ENCODE measurements around the gene DCUN1D2.
"Not testable (repeated sequence)": the region's sequence is repeated elsewhere in the genome, so short reads cannot be mapped to it uniquely, and the experiment has no call there.

DCUN1D2 gene

GRCh38 chr13:113489171-113489548 is 1.4 kb downstream of the DCUN1D2 start:
- H3K27me3 Mint-ChIP-seq: no peaks in the 10 kb centered on the region
- ATAC-seq: no peak
- H3K9me3 Mint-ChIP-seq: no peaks in the 10 kb centered on the region
- H3K4me1 Mint-ChIP-seq: peaks cover 45% of the 10 kb centered on the region
- H3K36me3 Mint-ChIP-seq (ENCODE audit: low read depth): peaks cover 8% of the 10 kb centered on the region
- H3K27ac Mint-ChIP-seq: no peak overlapping the region
- DNase-seq: no peak
- H3K4me3 Mint-ChIP-seq: peak overlapping the region; percentile 86

- ATAC-seq (no peak), DNase-seq (no peak)
- H3K4me3 Mint-ChIP-seq: no peak overlapping the region
- no peak overlapping the region for H3K27ac Mint-ChIP-seq
- no peaks in the 10 kb centered on the region for H3K27me3 Mint-ChIP-seq
- peaks cover 37% of the 10 kb centered on the region for H3K4me1 Mint-ChIP-seq
- H3K36me3 Mint-ChIP-seq (ENCODE audit: low read depth): peaks cover 10% of the 10 kb centered on the region
- no peaks in the 10 kb centered on the region for H3K9me3 Mint-ChIP-seq
These were observed 2.2 kb downstream of the DCUN1D2 start for GRCh38 chr13:113488283-113488682.

- Mint-ChIP-seq H3K27ac (no peak overlapping the region), H3K27me3 (no peaks in the 10 kb centered on the region), H3K4me3 (no peak overlapping the region), H3K4me1 (peaks cover 27% of the 10 kb centered on the region), H3K36me3 (ENCODE audit: low read depth) (peaks cover 13% of the 10 kb centered on the region), H3K9me3 (no peaks in the 10 kb centered on the region)
- DNase-seq: no peak
- ATAC-seq: no peak
These were observed 3.8 kb downstream of the DCUN1D2 start for GRCh38 chr13:113486698-113487097.

- H3K27ac Mint-ChIP-seq: no peak overlapping the region
- H3K27me3 Mint-ChIP-seq: no peaks in the 10 kb centered on the region
- no peak for DNase-seq
- ATAC-seq: no peak
- no peak overlapping the region for H3K4me3 Mint-ChIP-seq
- peaks cover 13% of the 10 kb centered on the region for H3K36me3 Mint-ChIP-seq (ENCODE audit: low read depth)
- H3K9me3 Mint-ChIP-seq: no peaks in the 10 kb centered on the region
- peaks cover 26% of the 10 kb centered on the region for H3K4me1 Mint-ChIP-seq
These were observed 5.0 kb downstream of the DCUN1D2 start for GRCh38 chr13:113485545-113485944.

GRCh38 chr13:113483504-113484293 is 6.8 kb downstream of the DCUN1D2 start:
- no peaks in the 10 kb centered on the region for H3K27me3 Mint-ChIP-seq
- DNase-seq: no peak
- H3K4me3 Mint-ChIP-seq: no peak overlapping the region
- H3K4me1 Mint-ChIP-seq: peaks cover 13% of the 10 kb centered on the region
- no peak overlapping the region for H3K27ac Mint-ChIP-seq
- H3K36me3 Mint-ChIP-seq (ENCODE audit: low read depth): peaks cover 21% of the 10 kb centered on the region
- no peak for ATAC-seq
- H3K9me3 Mint-ChIP-seq: no peaks in the 10 kb centered on the region

- Mint-ChIP-seq H3K9me3 (no peaks in the 10 kb centered on the region), H3K4me3 (no peak overlapping the region), H3K27me3 (no peaks in the 10 kb centered on the region), H3K4me1 (peaks cover 8% of the 10 kb centered on the region), H3K27ac (no peak overlapping the region), H3K36me3 (ENCODE audit: low read depth) (peaks cover 27% of the 10 kb centered on the region)
- no peak for DNase-seq
- ATAC-seq: no peak
These were observed 7.4 kb downstream of the DCUN1D2 start for GRCh38 chr13:113483081-113483480.

- Mint-ChIP-seq H3K36me3 (ENCODE audit: low read depth) (peaks cover 41% of the 10 kb centered on the region), H3K4me3 (no peak overlapping the region), H3K4me1 (no peaks in the 10 kb centered on the region), H3K27me3 (no peaks in the 10 kb centered on the region), H3K27ac (no peak overlapping the region), H3K9me3 (no peaks in the 10 kb centered on the region)
- ATAC-seq: no peak
- DNase-seq: no peak
These were observed 11.3 kb downstream of the DCUN1D2 start for GRCh38 chr13:113479179-113479578.

- Mint-ChIP-seq H3K27ac (no peak overlapping the region), H3K4me1 (no peaks in the 10 kb centered on the region), H3K36me3 (ENCODE audit: low read depth) (peaks cover 41% of the 10 kb centered on the region), H3K9me3 (no peaks in the 10 kb centered on the region), H3K27me3 (no peaks in the 10 kb centered on the region), H3K4me3 (no peak overlapping the region)
- ATAC-seq: no peak
- no peak for DNase-seq
These were observed 12.8 kb downstream of the DCUN1D2 start for GRCh38 chr13:113477724-113478123.

GRCh38 chr13:113476811-113477210 is 13.7 kb downstream of the DCUN1D2 start:
- H3K27ac Mint-ChIP-seq: no peak overlapping the region
- H3K27me3 Mint-ChIP-seq: no peaks in the 10 kb centered on the region

GRCh38 chr13:113475911-113476310 is 14.6 kb downstream of the DCUN1D2 start:
- Mint-ChIP-seq H3K27me3 (no peaks in the 10 kb centered on the region), H3K27ac (no peak overlapping the region), H3K36me3 (ENCODE audit: low read depth) (peaks cover 43% of the 10 kb centered on the region), H3K9me3 (no peaks in the 10 kb centered on the region), H3K4me3 (no peak overlapping the region), H3K4me1 (no peaks in the 10 kb centered on the region)
- ATAC-seq (no peak), DNase-seq (no peak)

More at GRCh38 chr13:113476811-113477210, 13.7 kb downstream of the DCUN1D2 start:
- ATAC-seq (no peak), DNase-seq (no peak)
- Mint-ChIP-seq H3K4me3 (no peak overlapping the region), H3K36me3 (ENCODE audit: low read depth) (peaks cover 38% of the 10 kb centered on the region), H3K4me1 (no peaks in the 10 kb centered on the region), H3K9me3 (no peaks in the 10 kb centered on the region)

GRCh38 chr13:113475280-113475679 is 15.2 kb downstream of the DCUN1D2 start:
- Mint-ChIP-seq H3K36me3 (ENCODE audit: low read depth) (peaks cover 41% of the 10 kb centered on the region), H3K27ac (no peak overlapping the region), H3K27me3 (no peaks in the 10 kb centered on the region), H3K9me3 (no peaks in the 10 kb centered on the region), H3K4me1 (no peaks in the 10 kb centered on the region), H3K4me3 (no peak overlapping the region)
- DNase-seq (no peak), ATAC-seq (no peak)

GRCh38 chr13:113474179-113474578 is 16.3 kb downstream of the DCUN1D2 start:
- Mint-ChIP-seq H3K27me3 (no peaks in the 10 kb centered on the region), H3K4me1 (no peaks in the 10 kb centered on the region), H3K4me3 (no peak overlapping the region), H3K9me3 (no peaks in the 10 kb centered on the region), H3K36me3 (ENCODE audit: low read depth) (peaks cover 36% of the 10 kb centered on the region), H3K27ac (no peak overlapping the region)
- DNase-seq (no peak), ATAC-seq (no peak)

GRCh38 chr13:113472355-113473025 is 18.0 kb downstream of the DCUN1D2 start:
- H3K27me3 Mint-ChIP-seq: no peaks in the 10 kb centered on the region
- H3K4me1 Mint-ChIP-seq: no peaks in the 10 kb centered on the region
- H3K36me3 Mint-ChIP-seq (ENCODE audit: low read depth): peaks cover 29% of the 10 kb centered on the region
- no peak overlapping the region for H3K27ac Mint-ChIP-seq
- no peak for DNase-seq
- no peak for ATAC-seq
- H3K4me3 Mint-ChIP-seq: no peak overlapping the region
- no peaks in the 10 kb centered on the region for H3K9me3 Mint-ChIP-seq

GRCh38 chr13:113471844-113472243 is 18.7 kb downstream of the DCUN1D2 start:
- DNase-seq: no peak
- H3K36me3 Mint-ChIP-seq (ENCODE audit: low read depth): peaks cover 34% of the 10 kb centered on the region
- no peak overlapping the region for H3K27ac Mint-ChIP-seq
- H3K4me3 Mint-ChIP-seq: no peak overlapping the region
- H3K27me3 Mint-ChIP-seq: no peaks in the 10 kb centered on the region
- no peaks in the 10 kb centered on the region for H3K9me3 Mint-ChIP-seq
- no peaks in the 10 kb centered on the region for H3K4me1 Mint-ChIP-seq
- no peak for ATAC-seq

- not testable (repeated sequence) for DNase-seq, H3K27ac Mint-ChIP-seq, H3K4me3 Mint-ChIP-seq, H3K4me1 Mint-ChIP-seq, ATAC-seq, H3K9me3 Mint-ChIP-seq, H3K27me3 Mint-ChIP-seq
- H3K36me3 Mint-ChIP-seq (ENCODE audit: low read depth): peaks cover 30% of the 10 kb centered on the region
These were observed 19.8 kb downstream of the DCUN1D2 start for GRCh38 chr13:113470635-113471163.

All from activated naive CD8-positive, alpha-beta T cell treated with anti-CD3 and anti-CD28 coated beads, Interleukin-2, amount 50 U/mL, for 24 hours (primary cell).